ENCODE results near the gene LMNB1.
"Not testable (repeated sequence)": the region's sequence is repeated elsewhere in the genome, so short reads cannot be mapped to it uniquely, and the experiment has no call there.

The LMNB1 gene

DNA sequence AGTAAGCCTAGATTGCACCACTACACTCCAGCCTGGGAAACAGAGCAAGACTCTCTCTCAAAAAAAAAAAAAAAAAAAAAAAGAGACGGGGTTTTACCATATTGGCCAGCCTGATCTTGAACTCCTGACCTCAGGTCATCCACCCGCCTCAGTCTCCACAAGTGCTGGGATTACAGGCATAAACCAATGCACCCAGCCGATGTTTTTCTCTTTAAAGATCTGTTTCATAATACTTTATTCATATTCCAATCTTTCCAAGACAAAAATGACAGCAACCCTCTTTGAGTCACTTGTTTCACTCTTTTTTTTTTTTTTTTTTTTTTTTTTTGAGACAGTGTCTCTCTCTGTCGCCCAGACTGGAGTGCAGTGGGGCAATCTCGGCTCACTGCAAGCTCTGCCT lies 13.6 kb upstream of the LMNB1 start:
- Mint-ChIP-seq H3K4me1 (ENCODE audit: low read depth) (peaks cover 29% of the 10 kb centered on the region), H3K9me3 (no peaks in the 10 kb centered on the region), H3K36me3 (ENCODE audit: low read depth) (peaks cover 2% of the 10 kb centered on the region), H3K27ac (peak overlapping the region; percentile 69), H3K4me3 (no peak overlapping the region), H3K27me3 (ENCODE audit: low read depth) (no peaks in the 10 kb centered on the region)
- no peak for DNase-seq (ENCODE audit: low spot score)

- H3K27ac Mint-ChIP-seq = no peak overlapping the region
- no peaks in the 10 kb centered on the region for H3K9me3 Mint-ChIP-seq
- H3K27me3 Mint-ChIP-seq (ENCODE audit: low read depth) = no peaks in the 10 kb centered on the region
- H3K4me1 Mint-ChIP-seq (ENCODE audit: low read depth) = no peaks in the 10 kb centered on the region
- no peak for DNase-seq (ENCODE audit: low spot score)
- H3K36me3 Mint-ChIP-seq (ENCODE audit: low read depth) = no peaks in the 10 kb centered on the region
- H3K4me3 Mint-ChIP-seq = no peak overlapping the region
These were observed 7.2 kb upstream of the LMNB1 start for GRCh38 chr5:126769703-126770102.

GRCh38 chr5:126773536-126773935 lies 3.4 kb upstream of the LMNB1 start:
- not testable (repeated sequence) for H3K9me3 Mint-ChIP-seq; DNase-seq (ENCODE audit: low spot score); H3K27ac Mint-ChIP-seq; H3K4me3 Mint-ChIP-seq; H3K27me3 Mint-ChIP-seq (ENCODE audit: low read depth)
- peaks cover 11% of the 10 kb centered on the region for H3K4me1 Mint-ChIP-seq (ENCODE audit: low read depth)
- H3K36me3 Mint-ChIP-seq (ENCODE audit: low read depth) = peaks cover 14% of the 10 kb centered on the region

DNA sequence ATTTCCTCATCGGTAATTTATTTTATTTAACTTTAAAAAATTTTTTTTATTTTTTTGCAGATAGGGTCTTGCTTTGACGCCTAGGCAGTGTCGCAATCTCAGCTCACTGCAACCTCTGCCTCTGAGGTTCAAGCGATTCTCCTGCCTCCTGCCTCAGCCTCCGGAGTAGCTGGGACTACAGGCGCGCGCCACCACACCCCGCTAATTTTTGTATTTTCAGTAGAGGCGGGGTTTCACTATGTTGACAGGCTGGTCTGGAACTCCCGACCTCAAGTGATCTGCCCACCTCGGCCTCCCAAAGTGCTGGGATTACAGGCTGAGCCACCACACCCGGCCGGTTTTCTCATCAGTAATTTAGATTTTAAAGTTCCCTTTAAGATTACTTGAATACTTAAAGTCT lies 2.3 kb upstream of the LMNB1 start:
- H3K4me3 Mint-ChIP-seq; H3K27me3 Mint-ChIP-seq (ENCODE audit: low read depth); H3K9me3 Mint-ChIP-seq; DNase-seq (ENCODE audit: low spot score); H3K27ac Mint-ChIP-seq: not testable (repeated sequence)
- peaks cover 23% of the 10 kb centered on the region for H3K36me3 Mint-ChIP-seq (ENCODE audit: low read depth)
- peaks cover 17% of the 10 kb centered on the region for H3K4me1 Mint-ChIP-seq (ENCODE audit: low read depth)

DNA sequence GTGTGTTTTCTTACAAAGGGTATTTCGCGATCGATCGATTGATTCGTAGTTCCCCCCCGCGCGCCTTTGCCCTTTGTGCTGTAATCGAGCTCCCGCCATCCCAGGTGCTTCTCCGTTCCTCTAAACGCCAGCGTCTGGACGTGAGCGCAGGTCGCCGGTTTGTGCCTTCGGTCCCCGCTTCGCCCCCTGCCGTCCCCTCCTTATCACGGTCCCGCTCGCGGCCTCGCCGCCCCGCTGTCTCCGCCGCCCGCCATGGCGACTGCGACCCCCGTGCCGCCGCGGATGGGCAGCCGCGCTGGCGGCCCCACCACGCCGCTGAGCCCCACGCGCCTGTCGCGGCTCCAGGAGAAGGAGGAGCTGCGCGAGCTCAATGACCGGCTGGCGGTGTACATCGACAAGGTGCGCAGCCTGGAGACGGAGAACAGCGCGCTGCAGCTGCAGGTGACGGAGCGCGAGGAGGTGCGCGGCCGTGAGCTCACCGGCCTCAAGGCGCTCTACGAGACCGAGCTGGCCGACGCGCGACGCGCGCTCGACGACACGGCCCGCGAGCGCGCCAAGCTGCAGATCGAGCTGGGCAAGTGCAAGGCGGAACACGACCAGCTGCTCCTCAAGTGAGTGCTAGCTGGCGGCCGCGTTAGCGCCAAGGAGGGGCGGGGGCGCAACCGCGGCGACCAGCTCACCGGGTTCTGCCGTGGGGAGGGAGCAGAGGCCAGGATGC lies 480 bp downstream of the LMNB1 start:
- Mint-ChIP-seq H3K36me3 (ENCODE audit: low read depth) (peaks cover 41% of the 10 kb centered on the region), H3K4me3 (peak overlapping the region; percentile 97)

GRCh38 chr5:126777975-126778674 lies 1.2 kb downstream of the LMNB1 start:
- Mint-ChIP-seq H3K9me3 (no peaks in the 10 kb centered on the region), H3K4me3 (peak overlapping the region; percentile 97), H3K36me3 (ENCODE audit: low read depth) (peaks cover 41% of the 10 kb centered on the region), H3K27me3 (ENCODE audit: low read depth) (no peaks in the 10 kb centered on the region), H3K4me1 (ENCODE audit: low read depth) (peaks cover 34% of the 10 kb centered on the region), H3K27ac (peak overlapping the region; percentile 98)
- DNase-seq (ENCODE audit: low spot score) = peak; percentile 95

More for the DNA sequence above, 480 bp downstream of the LMNB1 start:
- peak; percentile 54 for DNase-seq (ENCODE audit: low spot score)
- H3K9me3 Mint-ChIP-seq = no peaks in the 10 kb centered on the region
- H3K4me1 Mint-ChIP-seq (ENCODE audit: low read depth) = peaks cover 34% of the 10 kb centered on the region
- no peaks in the 10 kb centered on the region for H3K27me3 Mint-ChIP-seq (ENCODE audit: low read depth)
- H3K27ac Mint-ChIP-seq = peak overlapping the region; percentile 98

- no peak for DNase-seq (ENCODE audit: low spot score)
- peak overlapping the region; percentile 97 for H3K4me3 Mint-ChIP-seq
- peaks cover 39% of the 10 kb centered on the region for H3K4me1 Mint-ChIP-seq (ENCODE audit: low read depth)
- H3K36me3 Mint-ChIP-seq (ENCODE audit: low read depth) = peaks cover 47% of the 10 kb centered on the region
- no peaks in the 10 kb centered on the region for H3K9me3 Mint-ChIP-seq
- H3K27ac Mint-ChIP-seq = peak overlapping the region; percentile 98
- no peaks in the 10 kb centered on the region for H3K27me3 Mint-ChIP-seq (ENCODE audit: low read depth)
These were observed 1.9 kb downstream of the LMNB1 start for GRCh38 chr5:126778675-126779403.

- Mint-ChIP-seq H3K36me3 (ENCODE audit: low read depth) (peaks cover 47% of the 10 kb centered on the region), H3K4me3 (peak overlapping the region; percentile 97), H3K27me3 (ENCODE audit: low read depth) (no peaks in the 10 kb centered on the region), H3K4me1 (ENCODE audit: low read depth) (peaks cover 38% of the 10 kb centered on the region), H3K27ac (peak overlapping the region; percentile 98), H3K9me3 (no peaks in the 10 kb centered on the region)
- peak; percentile 47 for DNase-seq (ENCODE audit: low spot score)
These were observed 3.4 kb downstream of the LMNB1 start for GRCh38 chr5:126780165-126780827.

- H3K4me3 Mint-ChIP-seq = peak overlapping the region; percentile 5
- not testable (repeated sequence) for H3K9me3 Mint-ChIP-seq; H3K27me3 Mint-ChIP-seq (ENCODE audit: low read depth)
- peak overlapping the region; percentile 43 for H3K27ac Mint-ChIP-seq
- peaks cover 38% of the 10 kb centered on the region for H3K4me1 Mint-ChIP-seq (ENCODE audit: low read depth)
- peaks cover 29% of the 10 kb centered on the region for H3K36me3 Mint-ChIP-seq (ENCODE audit: low read depth)
- peak; percentile 27 for DNase-seq (ENCODE audit: low spot score)
These were observed 11.5 kb downstream of the LMNB1 start for GRCh38 chr5:126788409-126788808.

GRCh38 chr5:126793097-126793496 lies 16.2 kb downstream of the LMNB1 start:
- no peak for DNase-seq (ENCODE audit: low spot score)
- Mint-ChIP-seq H3K4me1 (ENCODE audit: low read depth) (peaks cover 41% of the 10 kb centered on the region), H3K9me3 (no peaks in the 10 kb centered on the region), H3K36me3 (ENCODE audit: low read depth) (peaks cover 21% of the 10 kb centered on the region), H3K27me3 (ENCODE audit: low read depth) (no peaks in the 10 kb centered on the region), H3K27ac (peak overlapping the region; percentile 68), H3K4me3 (no peak overlapping the region)

- not testable (repeated sequence) for H3K9me3 Mint-ChIP-seq; H3K27ac Mint-ChIP-seq; DNase-seq (ENCODE audit: low spot score); H3K27me3 Mint-ChIP-seq (ENCODE audit: low read depth); H3K4me3 Mint-ChIP-seq
- peaks cover 39% of the 10 kb centered on the region for H3K4me1 Mint-ChIP-seq (ENCODE audit: low read depth)
- H3K36me3 Mint-ChIP-seq (ENCODE audit: low read depth) = peaks cover 21% of the 10 kb centered on the region
These were observed 16.7 kb downstream of the LMNB1 start for GRCh38 chr5:126793648-126794047.

DNA sequence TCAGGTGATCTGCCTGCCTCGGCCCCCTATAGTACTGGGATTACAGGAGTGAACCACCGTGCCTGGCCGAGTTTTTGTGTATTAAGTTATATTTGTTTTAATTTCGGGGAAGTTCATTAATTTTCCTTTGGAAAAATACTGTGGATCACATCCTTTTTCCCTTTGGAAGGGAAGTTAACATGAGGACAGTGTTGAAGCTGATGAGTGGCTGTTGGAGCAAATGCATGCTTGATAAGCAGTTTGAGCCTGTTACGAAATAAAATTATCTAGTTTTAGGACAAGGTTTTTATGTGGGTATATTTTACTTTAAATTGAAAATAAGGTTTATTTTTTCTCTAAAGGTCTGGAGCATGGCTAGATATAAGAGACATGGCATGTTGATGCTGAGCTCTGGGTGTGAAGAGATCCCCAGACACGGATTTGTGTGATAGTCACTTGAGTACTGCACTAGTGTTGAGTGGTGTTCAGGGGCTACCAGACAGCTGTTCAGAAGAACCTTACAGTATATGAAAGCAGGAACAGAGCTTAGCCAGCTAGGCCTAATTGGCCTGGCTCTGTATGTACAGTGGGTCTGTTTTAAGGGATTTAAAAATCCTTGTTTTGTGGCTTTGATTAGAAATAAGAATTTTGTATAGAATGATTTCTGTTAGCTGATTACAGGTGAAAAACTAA lies 17.4 kb downstream of the LMNB1 start:
- H3K27me3 Mint-ChIP-seq (ENCODE audit: low read depth) = no peaks in the 10 kb centered on the region
- H3K9me3 Mint-ChIP-seq = no peaks in the 10 kb centered on the region
- H3K36me3 Mint-ChIP-seq (ENCODE audit: low read depth) = peaks cover 23% of the 10 kb centered on the region
- no peak overlapping the region for H3K4me3 Mint-ChIP-seq
- no peak for DNase-seq (ENCODE audit: low spot score)
- no peak overlapping the region for H3K27ac Mint-ChIP-seq
- peaks cover 41% of the 10 kb centered on the region for H3K4me1 Mint-ChIP-seq (ENCODE audit: low read depth)

DNA sequence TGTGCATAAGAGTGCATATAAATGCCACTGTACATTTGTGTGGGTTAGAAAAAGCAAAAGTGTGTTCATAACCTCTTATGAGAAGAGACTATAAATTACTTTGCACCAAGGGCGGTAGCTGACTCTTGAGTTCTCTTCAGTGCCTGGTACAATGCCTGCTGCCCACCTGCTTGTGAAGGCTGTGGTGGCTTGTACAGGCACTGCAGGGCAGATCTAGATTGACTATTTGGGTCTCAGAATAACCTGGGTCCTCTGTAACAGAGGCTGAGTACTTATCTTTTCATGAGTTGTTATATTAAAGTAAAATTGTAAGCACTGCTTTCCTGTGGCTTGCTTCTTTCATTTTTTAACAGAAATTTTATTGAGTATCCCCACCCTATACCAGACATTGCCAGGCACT lies 22.8 kb downstream of the LMNB1 start:
- H3K36me3 Mint-ChIP-seq (ENCODE audit: low read depth) = peaks cover 26% of the 10 kb centered on the region
- peaks cover 39% of the 10 kb centered on the region for H3K4me1 Mint-ChIP-seq (ENCODE audit: low read depth)
- H3K27ac Mint-ChIP-seq = peak overlapping the region; percentile 55
- DNase-seq (ENCODE audit: low spot score) = no peak
- H3K4me3 Mint-ChIP-seq = no peak overlapping the region
- H3K9me3 Mint-ChIP-seq = no peaks in the 10 kb centered on the region
- H3K27me3 Mint-ChIP-seq (ENCODE audit: low read depth) = no peaks in the 10 kb centered on the region
